ENCODE data around the gene CALCA.

GRCh38 chr11:14971865-14972580 lies at the start of gene CALCA:
- TF ChIP-seq POLR2A (IDR thresholded peaks at IDR 0.05) (no peak), CTCF (IDR thresholded peaks at IDR 0.05) (no peak), EP300 (IDR thresholded peaks at IDR 0.05; ENCODE audit: low read depth) (no peak)

All from transverse colon (tissue), 3 donors.